Activated CD4-positive, CD25-positive, alpha-beta regulatory T cell treated with anti-CD3 and anti-CD28 coated beads, Interleukin-2, amount 50 U/mL, for 24 hours (primary cell): Measurements from ENCODE around the gene SRPX2.

Source experiments
- ATAC-seq, 2 donors: fragments of 150-1000 bp; cut with Tn5 transposase; one replicate each; pipeline ENCODE4 v1.10.0; 2021; ENCODE audit warnings: mild to moderate bottlenecking in 1 of 2, moderate library complexity in 1 of 2

Gene SRPX2

GRCh38 chrX:100643956-100644860 is at the start of gene SRPX2:
Gene SRPX2 (plus strand): TSS chrX:100644199. CDS start chrX:100646323, 2,124 bp downstream.
- no peak for ATAC-seq

- no peak for ATAC-seq
Observed at GRCh38 chrX:100596601-100597000, 47.4 kb upstream of the SRPX2 start.

GRCh38 chrX:100599456-100599855 is 44.5 kb upstream of the SRPX2 start:
- ATAC-seq = no peak

GRCh38 chrX:100600340-100600739 is 43.7 kb upstream of the SRPX2 start:
- ATAC-seq = no peak

GRCh38 chrX:100600758-100601157 is 43.2 kb upstream of the SRPX2 start:
- ATAC-seq = peak; percentile 44 to 53

- ATAC-seq = no peak
Observed at GRCh38 chrX:100606753-100607152, 37.2 kb upstream of the SRPX2 start.

- ATAC-seq = no peak
Observed at GRCh38 chrX:100609591-100609990, 34.4 kb upstream of the SRPX2 start.

GRCh38 chrX:100611951-100612350 is 32.0 kb upstream of the SRPX2 start:
- no peak for ATAC-seq

GRCh38 chrX:100615005-100615404 is 29.0 kb upstream of the SRPX2 start:
- peak; percentile 48 to 58 for ATAC-seq

- no peak for ATAC-seq
Observed at GRCh38 chrX:100623001-100623400, 21.0 kb upstream of the SRPX2 start.

GRCh38 chrX:100625985-100626491 is 18.0 kb upstream of the SRPX2 start:
- peak in 1 of 2 donors; percentile 53 for ATAC-seq

GRCh38 chrX:100635040-100635439 is 9.0 kb upstream of the SRPX2 start:
- ATAC-seq = no peak

GRCh38 chrX:100635989-100636320 is 8.0 kb upstream of the SRPX2 start:
- no peak for ATAC-seq

GRCh38 chrX:100636321-100636991 is 7.5 kb upstream of the SRPX2 start, which contains the start of gene TSPAN6:
Gene TSPAN6 (minus strand): TSS chrX:100636806. CDS start chrX:100636694, 112 bp downstream.
- ATAC-seq = peak; percentile 98 to 99

- ATAC-seq = no peak
Observed at GRCh38 chrX:100642290-100642689, 1.7 kb upstream of the SRPX2 start.

- no peak for ATAC-seq
Observed at GRCh38 chrX:100643212-100643611, 787 bp upstream of the SRPX2 start.

GRCh38 chrX:100645106-100645505 is 1.1 kb downstream of the SRPX2 start:
- ATAC-seq = no peak

GRCh38 chrX:100647095-100647494 is 3.1 kb downstream of the SRPX2 start:
- ATAC-seq = no peak

GRCh38 chrX:100647739-100648138 is 3.7 kb downstream of the SRPX2 start:
- no peak for ATAC-seq

GRCh38 chrX:100648458-100649417 is 4.7 kb downstream of the SRPX2 start:
- ATAC-seq = no peak

GRCh38 chrX:100649550-100650356 is 5.8 kb downstream of the SRPX2 start:
- ATAC-seq = no peak

- ATAC-seq = no peak
Observed at GRCh38 chrX:100650841-100651240, 6.8 kb downstream of the SRPX2 start.
